Measurements from ENCODE around the gene LCLAT1.
"Not testable (repeated sequence)": the region's sequence is repeated elsewhere in the genome, so short reads cannot be mapped to it uniquely, and the experiment has no call there.

Gene LCLAT1

GRCh38 chr2:30491225-30491624 is 44.2 kb downstream of the LCLAT1 start:
- no peak for TF ChIP-seq CTCF (IDR thresholded peaks at IDR 0.05; ENCODE audit: insufficient read depth, low read length, missing control alignments)
- POLR2A ChIA-PET: no interaction called here
- CTCF ChIA-PET: interaction anchor here (1.3 to 3.9 kb wide), 3 partner anchors 11 to 19 kb away, joined by 4 to 14 read pairs (median 4); no protein-coding TSS in a partner anchor

GRCh38 chr2:30492185-30492584 is 45.1 kb downstream of the LCLAT1 start:
- no peak for TF ChIP-seq CTCF (IDR thresholded peaks at IDR 0.05; ENCODE audit: insufficient read depth, low read length, missing control alignments)
- no peak overlapping the region for H3K4me3 ChIP-seq (ENCODE audit: low read depth, low read length)
- ChIA-PET POLR2A (no interaction called here), CTCF (interaction anchor here (0.7 to 3.9 kb wide), 9 partner anchors 12 to 285 kb away, joined by 3 to 14 read pairs (median 4); no protein-coding TSS in a partner anchor)
- no peak for DNase-seq (ENCODE audit: low read depth, low spot score)

More at GRCh38 chr2:30491225-30491624, 44.2 kb downstream of the LCLAT1 start:
- no peak for DNase-seq (ENCODE audit: low read depth, low spot score)
- H3K4me3 ChIP-seq (ENCODE audit: low read depth, low read length): no peak overlapping the region

GRCh38 chr2:30492619-30493018 is 45.6 kb downstream of the LCLAT1 start:
- no peak overlapping the region for H3K4me3 ChIP-seq (ENCODE audit: low read depth, low read length)
- no peak for TF ChIP-seq CTCF (IDR thresholded peaks at IDR 0.05; ENCODE audit: insufficient read depth, low read length, missing control alignments)
- no peak for DNase-seq (ENCODE audit: low read depth, low spot score)
- CTCF ChIA-PET: interaction anchor here (1.0 to 3.9 kb wide), 6 partner anchors 12 to 253 kb away, joined by 3 to 14 read pairs (median 4); no protein-coding TSS in a partner anchor
- POLR2A ChIA-PET: no interaction called here

GRCh38 chr2:30493440-30493839 is 46.4 kb downstream of the LCLAT1 start:
- no peak for TF ChIP-seq CTCF (IDR thresholded peaks at IDR 0.05; ENCODE audit: insufficient read depth, low read length, missing control alignments)
- no peak for DNase-seq (ENCODE audit: low read depth, low spot score)
- no peak overlapping the region for H3K4me3 ChIP-seq (ENCODE audit: low read depth, low read length)
- ChIA-PET POLR2A (no interaction called here), CTCF (interaction anchor here (1.0 to 3.9 kb wide), 2 partner anchors 11 to 218 kb away, joined by 3 to 14 read pairs; no protein-coding TSS in a partner anchor)

DNA sequence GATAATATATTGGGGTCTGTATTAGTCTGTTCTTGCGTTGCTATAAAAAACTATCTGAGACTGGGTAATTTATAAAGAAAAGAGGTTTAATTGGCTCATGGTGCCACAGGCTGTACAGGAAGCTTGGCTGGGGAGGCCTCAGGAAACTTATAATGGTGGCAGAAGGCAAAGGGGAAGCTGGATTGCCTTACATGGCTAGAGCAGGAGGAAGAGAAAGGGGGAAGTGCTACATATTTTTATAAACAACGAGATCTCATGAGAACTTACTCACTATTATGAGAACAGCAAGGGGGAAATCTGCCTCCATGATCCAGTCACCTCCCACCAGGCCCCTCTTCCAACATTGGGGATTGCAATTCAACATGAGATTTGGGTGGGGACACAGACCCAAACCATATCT is 48.9 kb downstream of the LCLAT1 start:
- CTCF ChIA-PET; H3K4me3 ChIP-seq (ENCODE audit: low read depth, low read length); POLR2A ChIA-PET; DNase-seq (ENCODE audit: low read depth, low spot score): not testable (repeated sequence)

GRCh38 chr2:30499681-30500080 is 52.6 kb downstream of the LCLAT1 start:
- ChIA-PET CTCF (no interaction called here), POLR2A (no interaction called here)
- H3K4me3 ChIP-seq (ENCODE audit: low read depth, low read length): no peak overlapping the region
- no peak for TF ChIP-seq CTCF (IDR thresholded peaks at IDR 0.05; ENCODE audit: insufficient read depth, low read length, missing control alignments)
- no peak for DNase-seq (ENCODE audit: low read depth, low spot score)

- ChIA-PET POLR2A (no interaction called here), CTCF (no interaction called here)
- no peak for DNase-seq (ENCODE audit: low read depth, low spot score)
- no peak overlapping the region for H3K4me3 ChIP-seq (ENCODE audit: low read depth, low read length)
- TF ChIP-seq CTCF (IDR thresholded peaks at IDR 0.05; ENCODE audit: insufficient read depth, low read length, missing control alignments): no peak
Measured at GRCh38 chr2:30500699-30501098, 53.7 kb downstream of the LCLAT1 start.

All from AG04449 (cell line).